GM23338 (cell line): ENCODE data around the gene EPHA6. TPM values are rescaled to one million over a fixed set of nuclear protein-coding genes. Genes with fewer than 3 reads are reported as not detected.

Experiments
- ATAC-seq: fragments of 200-7000 bp; cut with Tn5 transposase; 3 replicates; pipeline ENCODE4 v1.9.1; 2020
- DNase-seq: peaks from one replicate; pipeline ENCODE4 v3.0.0-alpha.2; 2015; ENCODE audit warnings: low spot score
- H2AFZ ChIP-seq: fragments of 200-600 bp; sonication (generic); 2 replicates; pipeline ENCODE4 v1.8.0; 2016; ENCODE audit warnings: antibody characterized with exemption, mild to moderate bottlenecking, moderate library complexity
- H3F3A ChIP-seq: fragments of 200-600 bp; sonication (generic); replicated peaks from 2 replicates; pipeline ENCODE4 v1.8.0; 2017; ENCODE audit warnings: antibody characterized with exemption, mixed run types, low read depth
- H3K27ac ChIP-seq: fragments of 200-600 bp; sonication (generic); 2 replicates; pipeline ENCODE4 v1.6.1; 2016; ENCODE audit warnings: low read depth
- H3K27me3 ChIP-seq: fragments of 200-600 bp; sonication (generic); 2 replicates; pipeline ENCODE4 v1.8.0; 2016; ENCODE audit warnings: mild to moderate bottlenecking, mixed run types, moderate library complexity; ENCODE audit not compliant: insufficient read depth
- H3K36me3 ChIP-seq: fragments of 200-600 bp; sonication (generic); 2 replicates; pipeline ENCODE4 v1.8.0; 2016; ENCODE audit warnings: mild to moderate bottlenecking; ENCODE audit not compliant: insufficient read depth
- H3K4me1 ChIP-seq: fragments of 200-600 bp; sonication (generic); 2 replicates; pipeline ENCODE4 v1.8.0; 2016; ENCODE audit warnings: mild to moderate bottlenecking, moderate library complexity; ENCODE audit not compliant: insufficient read depth
- H3K4me2 ChIP-seq: fragments of 200-600 bp; sonication (generic); 2 replicates; pipeline ENCODE4 v1.7.1; 2017; ENCODE audit warnings: mixed run types
- H3K4me3 ChIP-seq: fragments of 200-600 bp; sonication (generic); 2 replicates; pipeline ENCODE4 v1.6.1; 2016; ENCODE audit warnings: mixed run types
- H3K79me2 ChIP-seq: fragments of 200-600 bp; sonication (generic); replicated peaks from 2 replicates; pipeline ENCODE4 v1.8.0; 2017; ENCODE audit warnings: mild to moderate bottlenecking; ENCODE audit not compliant: insufficient read depth
- H3K9me2 ChIP-seq: fragments of 200-600 bp; sonication (generic); 2 replicates; pipeline ENCODE4 v1.8.0; 2017; ENCODE audit not compliant: insufficient read depth
- H4K20me1 ChIP-seq: fragments of 200-600 bp; sonication (generic); replicated peaks from 2 replicates; pipeline ENCODE4 v1.8.0; 2017; ENCODE audit warnings: mild to moderate bottlenecking; ENCODE audit not compliant: insufficient read depth
- H3K27ac Mint-ChIP-seq: 2 replicates; pipeline ENCODE4 v1.8.0; 2020; ENCODE audit warnings: inconsistent platforms, mild to moderate bottlenecking, moderate library complexity, mixed read lengths
- H3K27me3 Mint-ChIP-seq: 3 replicates; pipeline ENCODE4 v1.8.0; 2022; ENCODE audit warnings: low read depth, mild to moderate bottlenecking, moderate library complexity, mixed read lengths, inconsistent platforms; ENCODE audit not compliant: insufficient read depth, poor library complexity
- H3K36me3 Mint-ChIP-seq: 3 replicates; pipeline ENCODE4 v1.8.0; 2021; ENCODE audit warnings: low read depth, mild to moderate bottlenecking, inconsistent platforms, moderate library complexity, mixed read lengths
- H3K4me1 Mint-ChIP-seq: 3 replicates; pipeline ENCODE4 v1.8.0; 2020; ENCODE audit warnings: mild to moderate bottlenecking, inconsistent platforms, mixed read lengths
- H3K4me3 Mint-ChIP-seq: 3 replicates; pipeline ENCODE4 v1.8.0; 2021; ENCODE audit warnings: moderate library complexity, mild to moderate bottlenecking, inconsistent platforms, mixed read lengths
- H3K9me3 Mint-ChIP-seq: 3 replicates; pipeline ENCODE4 v1.8.0; 2020; ENCODE audit warnings: moderate library complexity, mild to moderate bottlenecking, inconsistent platforms, mixed read lengths
- CREB1 ChIP-seq: fragments of 250-450 bp; sonication (Bioruptor Pico); IDR thresholded peaks from 2 replicates; pipeline ENCODE4 v1.5.0; 2020; ENCODE audit warnings: low read depth, mild to moderate bottlenecking, moderate library complexity
- EZH2phosphoT487 ChIP-seq: fragments of 200-600 bp; sonication (generic); IDR thresholded peaks from one replicate; pipeline ENCODE4 v1.8.1; 2018; ENCODE audit warnings: antibody characterized with exemption; ENCODE audit not compliant: unreplicated experiment
- NANOG ChIP-seq: IDR thresholded peaks from 2 replicates; pipeline ENCODE4 v1.6.1; 2016; ENCODE audit warnings: antibody characterized with exemption, borderline replicate concordance
- ZNF114 ChIP-seq: fragments of 250-450 bp; sonication (Bioruptor Pico); IDR thresholded peaks from 2 replicates; pipeline ENCODE4 v1.5.0; 2020; ENCODE audit warnings: mild to moderate bottlenecking, moderate library complexity
- polyA plus RNA-seq: library from polyadenylated mRNA; unstranded; fragments of >200 nt; fragmentation: Nextera tagmentation; extraction: Ambion mirVana; gene quantifications from 2 replicates; pipeline ENCODE4 v1.2.1, GENCODE V29; 2016
- total RNA-seq: library from RNA; depleted of rRNA; stranded (reverse); fragments of >200 nt; shearing (Covaris generic); gene quantifications from 2 replicates; pipeline ENCODE4 v1.2.3, GENCODE V29; 2014
- TF ChIP-seq, protein P1 (sequence below), 2 experiments: fragments of 200-600 bp in 1 of 2; sonication (generic) in 1 of 2; conservative IDR thresholded peaks; 2 replicates each; pipeline versions ENCODE4 v1.5.1 to v1.6.1; 2016 to 2017; ENCODE audit warnings: antibody characterized with exemption in 2 of 2, low read depth in 2 of 2, mild to moderate bottlenecking in 2 of 2, moderate library complexity in 1 of 2
- TF ChIP-seq, protein P2 (sequence below): IDR thresholded peaks from 2 replicates; pipeline ENCODE4 v1.6.1; 2016; ENCODE audit warnings: antibody characterized with exemption
- TF ChIP-seq, protein P3 (sequence below): IDR thresholded peaks from one replicate; pipeline ENCODE4 v1.6.1; 2018; ENCODE audit warnings: antibody characterized with exemption; ENCODE audit not compliant: unreplicated experiment

Gene EPHA6
- total and polyA plus RNA-seq, 2 experiments from 2014 or later: 0.37 to 2.6 TPM

DNA sequence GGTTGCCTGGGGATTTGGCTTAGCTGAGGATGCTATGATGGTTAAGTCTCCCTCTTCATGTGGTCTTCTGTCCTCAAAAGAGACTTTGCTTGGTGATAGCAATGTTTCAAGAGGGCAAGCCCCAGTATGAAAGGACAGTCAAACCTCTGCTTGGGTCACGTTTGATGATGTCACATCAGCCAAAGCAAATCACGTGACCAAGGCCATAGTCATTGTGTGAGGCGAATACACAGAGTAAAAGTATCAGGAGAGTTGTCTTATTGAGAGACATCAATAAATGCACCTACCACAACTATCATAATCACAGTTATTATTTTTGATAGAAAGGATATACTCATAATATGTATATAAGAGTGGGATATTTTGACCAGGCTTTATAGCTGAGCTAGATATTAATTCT lies 243.0 kb downstream of the EPHA6 start:
- no peak overlapping the region for H3K27ac Mint-ChIP-seq
- Histone ChIP-seq H3K9me2 (no peaks in the 10 kb centered on the region), H3K79me2 (no peaks in the 10 kb centered on the region), H3K4me3 (no peak overlapping the region), H3K36me3 (no peaks in the 10 kb centered on the region), H3F3A (no peaks in the 10 kb centered on the region), H3K4me1 (no peaks in the 10 kb centered on the region), H3K4me2 (no peak overlapping the region), H3K27me3 (no peaks in the 10 kb centered on the region), H3K27ac (no peak overlapping the region), H2AFZ (peak overlapping the region; percentile 74; the same call in 1 of the 2 replicates), H4K20me1 (no peaks in the 10 kb centered on the region; the same call in 1 of the 2 replicates)
- DNase-seq: no peak
- no peaks in the 10 kb centered on the region for H3K4me1 Mint-ChIP-seq
- no peak for ATAC-seq
- H3K4me3 Mint-ChIP-seq: no peak overlapping the region
- H3K27me3 Mint-ChIP-seq: no peaks in the 10 kb centered on the region
- H3K9me3 Mint-ChIP-seq: peaks cover 3% of the 10 kb centered on the region; the same call in 2 of the 3 replicates
- TF ChIP-seq, protein P1, sequence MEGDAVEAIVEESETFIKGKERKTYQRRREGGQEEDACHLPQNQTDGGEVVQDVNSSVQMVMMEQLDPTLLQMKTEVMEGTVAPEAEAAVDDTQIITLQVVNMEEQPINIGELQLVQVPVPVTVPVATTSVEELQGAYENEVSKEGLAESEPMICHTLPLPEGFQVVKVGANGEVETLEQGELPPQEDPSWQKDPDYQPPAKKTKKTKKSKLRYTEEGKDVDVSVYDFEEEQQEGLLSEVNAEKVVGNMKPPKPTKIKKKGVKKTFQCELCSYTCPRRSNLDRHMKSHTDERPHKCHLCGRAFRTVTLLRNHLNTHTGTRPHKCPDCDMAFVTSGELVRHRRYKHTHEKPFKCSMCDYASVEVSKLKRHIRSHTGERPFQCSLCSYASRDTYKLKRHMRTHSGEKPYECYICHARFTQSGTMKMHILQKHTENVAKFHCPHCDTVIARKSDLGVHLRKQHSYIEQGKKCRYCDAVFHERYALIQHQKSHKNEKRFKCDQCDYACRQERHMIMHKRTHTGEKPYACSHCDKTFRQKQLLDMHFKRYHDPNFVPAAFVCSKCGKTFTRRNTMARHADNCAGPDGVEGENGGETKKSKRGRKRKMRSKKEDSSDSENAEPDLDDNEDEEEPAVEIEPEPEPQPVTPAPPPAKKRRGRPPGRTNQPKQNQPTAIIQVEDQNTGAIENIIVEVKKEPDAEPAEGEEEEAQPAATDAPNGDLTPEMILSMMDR (conservative IDR thresholded peaks at IDR 0.05; ENCODE audit: low read depth in 2 of 2): no peak
- H3K36me3 Mint-ChIP-seq: peaks cover 5% of the 10 kb centered on the region; the same call in 2 of the 3 replicates

DNA sequence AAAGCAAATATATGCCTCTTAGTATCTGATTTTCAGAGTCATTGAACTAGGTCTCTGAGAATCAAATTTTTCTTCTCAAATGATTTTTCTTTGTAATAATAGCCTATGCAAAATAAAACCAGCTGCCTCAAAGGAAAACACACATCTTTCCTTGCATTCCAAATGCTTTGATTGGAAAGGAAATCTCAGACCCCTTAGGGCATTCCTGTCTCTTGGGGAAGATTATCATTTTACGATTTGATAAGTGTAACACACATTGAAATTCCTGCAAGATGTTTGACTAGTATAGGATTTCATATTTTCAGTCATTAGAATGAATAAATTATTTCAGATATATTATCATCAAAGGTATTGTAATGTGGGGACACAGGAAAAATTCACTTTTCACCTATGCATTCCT lies 244.8 kb downstream of the EPHA6 start:
- Histone ChIP-seq H3K79me2 (no peaks in the 10 kb centered on the region), H3K4me3 (no peak overlapping the region), H3K4me2 (no peak overlapping the region), H3K4me1 (no peaks in the 10 kb centered on the region), H3K27me3 (no peaks in the 10 kb centered on the region), H3K9me2 (no peaks in the 10 kb centered on the region), H2AFZ (no peak overlapping the region), H3F3A (no peaks in the 10 kb centered on the region), H3K27ac (no peak overlapping the region), H4K20me1 (no peaks in the 10 kb centered on the region; the same call in 1 of the 2 replicates), H3K36me3 (no peaks in the 10 kb centered on the region)
- ATAC-seq (no peak), DNase-seq (no peak)
- H3K27me3 Mint-ChIP-seq: no peaks in the 10 kb centered on the region
- no peak overlapping the region for H3K4me3 Mint-ChIP-seq
- peaks cover 5% of the 10 kb centered on the region; the same call in 2 of the 3 replicates for H3K36me3 Mint-ChIP-seq
- peaks cover 7% of the 10 kb centered on the region; the same call in 2 of the 3 replicates for H3K9me3 Mint-ChIP-seq
- no peak overlapping the region for H3K27ac Mint-ChIP-seq
- no peaks in the 10 kb centered on the region for H3K4me1 Mint-ChIP-seq
- TF ChIP-seq EZH2phosphoT487 (no peak), CREB1 (CRISPR knock-in tag) (no peak), ZNF114 (no peak), NANOG (no peak)
- TF ChIP-seq, protein P2, sequence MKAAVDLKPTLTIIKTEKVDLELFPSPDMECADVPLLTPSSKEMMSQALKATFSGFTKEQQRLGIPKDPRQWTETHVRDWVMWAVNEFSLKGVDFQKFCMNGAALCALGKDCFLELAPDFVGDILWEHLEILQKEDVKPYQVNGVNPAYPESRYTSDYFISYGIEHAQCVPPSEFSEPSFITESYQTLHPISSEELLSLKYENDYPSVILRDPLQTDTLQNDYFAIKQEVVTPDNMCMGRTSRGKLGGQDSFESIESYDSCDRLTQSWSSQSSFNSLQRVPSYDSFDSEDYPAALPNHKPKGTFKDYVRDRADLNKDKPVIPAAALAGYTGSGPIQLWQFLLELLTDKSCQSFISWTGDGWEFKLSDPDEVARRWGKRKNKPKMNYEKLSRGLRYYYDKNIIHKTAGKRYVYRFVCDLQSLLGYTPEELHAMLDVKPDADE: no peak
- TF ChIP-seq, protein P1 (conservative IDR thresholded peaks at IDR 0.05; ENCODE audit: low read depth in 2 of 2): no peak
- TF ChIP-seq, protein P3, sequence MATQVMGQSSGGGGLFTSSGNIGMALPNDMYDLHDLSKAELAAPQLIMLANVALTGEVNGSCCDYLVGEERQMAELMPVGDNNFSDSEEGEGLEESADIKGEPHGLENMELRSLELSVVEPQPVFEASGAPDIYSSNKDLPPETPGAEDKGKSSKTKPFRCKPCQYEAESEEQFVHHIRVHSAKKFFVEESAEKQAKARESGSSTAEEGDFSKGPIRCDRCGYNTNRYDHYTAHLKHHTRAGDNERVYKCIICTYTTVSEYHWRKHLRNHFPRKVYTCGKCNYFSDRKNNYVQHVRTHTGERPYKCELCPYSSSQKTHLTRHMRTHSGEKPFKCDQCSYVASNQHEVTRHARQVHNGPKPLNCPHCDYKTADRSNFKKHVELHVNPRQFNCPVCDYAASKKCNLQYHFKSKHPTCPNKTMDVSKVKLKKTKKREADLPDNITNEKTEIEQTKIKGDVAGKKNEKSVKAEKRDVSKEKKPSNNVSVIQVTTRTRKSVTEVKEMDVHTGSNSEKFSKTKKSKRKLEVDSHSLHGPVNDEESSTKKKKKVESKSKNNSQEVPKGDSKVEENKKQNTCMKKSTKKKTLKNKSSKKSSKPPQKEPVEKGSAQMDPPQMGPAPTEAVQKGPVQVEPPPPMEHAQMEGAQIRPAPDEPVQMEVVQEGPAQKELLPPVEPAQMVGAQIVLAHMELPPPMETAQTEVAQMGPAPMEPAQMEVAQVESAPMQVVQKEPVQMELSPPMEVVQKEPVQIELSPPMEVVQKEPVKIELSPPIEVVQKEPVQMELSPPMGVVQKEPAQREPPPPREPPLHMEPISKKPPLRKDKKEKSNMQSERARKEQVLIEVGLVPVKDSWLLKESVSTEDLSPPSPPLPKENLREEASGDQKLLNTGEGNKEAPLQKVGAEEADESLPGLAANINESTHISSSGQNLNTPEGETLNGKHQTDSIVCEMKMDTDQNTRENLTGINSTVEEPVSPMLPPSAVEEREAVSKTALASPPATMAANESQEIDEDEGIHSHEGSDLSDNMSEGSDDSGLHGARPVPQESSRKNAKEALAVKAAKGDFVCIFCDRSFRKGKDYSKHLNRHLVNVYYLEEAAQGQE: no peak
